GM18507 (cell line): ENCODE results near the gene PEX14.

Experiments used
- DNase-seq: peaks from one replicate; pipeline ENCODE4 v3.0.0; 2011; ENCODE audit warnings: low read depth; ENCODE audit not compliant: insufficient read length; ENCODE audit errors: extremely low spot score
- FAIRE-seq: peaks from 2 replicates; lab custom pipeline; 2011; peaks lifted over from hg19 to GRCh38; lab: Jason Lieb, UNC

The PEX14 gene

DNA sequence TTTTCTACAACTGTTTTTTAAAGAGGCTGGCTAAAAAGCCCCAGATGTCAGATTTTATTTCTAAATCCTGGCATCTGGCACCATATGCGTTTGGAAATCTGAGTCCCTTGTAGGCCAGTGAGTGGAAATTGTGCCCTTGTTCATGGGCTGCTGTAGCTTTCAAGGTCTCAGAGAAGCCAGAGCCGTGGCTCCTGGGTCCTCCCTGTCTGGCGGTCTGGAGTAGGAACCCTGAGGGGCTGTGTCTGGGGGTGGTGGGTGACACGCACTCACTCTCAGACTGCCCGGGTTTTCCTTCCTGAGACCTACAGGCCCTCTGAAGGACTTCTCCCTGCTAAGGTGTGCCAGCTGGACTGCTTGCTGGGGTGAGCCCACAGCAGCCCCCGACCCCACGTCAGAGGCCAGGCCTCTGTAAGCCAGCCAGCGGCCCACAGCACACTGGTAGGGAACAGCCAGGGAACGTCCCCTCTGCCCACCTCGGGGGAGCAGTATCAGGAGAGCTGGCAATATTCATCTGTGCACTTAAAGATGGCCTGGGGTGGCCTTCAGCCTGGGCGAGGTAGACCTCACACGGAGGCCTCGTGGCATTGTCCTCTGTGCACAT is 151.5 kb downstream of the PEX14 start:
- DNase-seq (no peak), FAIRE-seq (no peak)

DNA sequence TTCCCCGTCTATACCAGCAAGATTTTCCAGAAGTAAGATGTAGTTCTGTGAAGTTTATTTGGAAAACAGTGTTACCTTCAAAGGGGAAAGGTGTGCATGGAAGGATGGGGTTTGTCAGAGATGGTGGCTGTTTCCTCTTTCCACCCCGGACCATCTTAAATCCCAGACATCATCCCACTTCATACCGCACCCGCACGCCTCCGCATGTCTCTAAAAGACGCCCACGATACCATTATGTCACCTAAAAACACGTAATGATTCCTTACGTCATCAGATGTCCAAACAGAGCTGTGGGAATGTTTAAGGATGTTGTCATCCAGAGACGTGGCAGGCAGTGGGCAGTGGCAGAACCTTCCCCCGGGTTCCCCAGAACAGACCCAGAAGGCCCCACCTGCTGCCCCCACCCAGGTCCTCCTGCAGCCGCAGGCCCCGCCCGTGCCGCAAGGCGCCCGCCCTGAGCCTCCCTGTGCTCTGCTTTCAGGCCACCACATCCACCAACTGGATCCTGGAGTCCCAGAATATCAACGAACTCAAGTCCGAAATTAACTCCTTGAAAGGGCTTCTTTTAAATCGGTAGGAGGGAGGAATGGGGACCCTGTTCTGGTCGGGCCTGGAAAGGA is 152.2 kb downstream of the PEX14 start:
- FAIRE-seq (no peak), DNase-seq (no peak)

DNA sequence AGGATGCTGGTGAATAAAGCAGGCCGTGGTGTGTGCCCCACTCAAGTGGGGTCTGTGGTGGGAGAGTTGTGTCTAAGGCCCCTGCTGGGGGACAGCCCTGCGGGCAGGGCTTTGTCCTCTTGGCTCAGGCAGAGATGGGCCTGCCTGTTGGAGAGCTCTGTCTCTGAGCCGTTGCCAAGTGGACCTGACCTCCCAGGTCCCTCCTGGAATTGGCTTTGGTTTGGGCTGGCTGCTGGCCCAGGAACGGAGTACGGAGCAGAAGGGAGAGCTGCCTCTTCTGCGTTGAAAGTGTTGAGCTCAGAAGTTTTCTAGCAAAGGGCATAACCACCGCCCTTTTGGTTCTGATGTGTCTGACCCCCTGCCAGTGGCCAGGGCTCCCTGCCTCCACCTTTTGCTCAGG is 153.9 kb downstream of the PEX14 start:
- DNase-seq (no peak), FAIRE-seq (no peak)

DNA sequence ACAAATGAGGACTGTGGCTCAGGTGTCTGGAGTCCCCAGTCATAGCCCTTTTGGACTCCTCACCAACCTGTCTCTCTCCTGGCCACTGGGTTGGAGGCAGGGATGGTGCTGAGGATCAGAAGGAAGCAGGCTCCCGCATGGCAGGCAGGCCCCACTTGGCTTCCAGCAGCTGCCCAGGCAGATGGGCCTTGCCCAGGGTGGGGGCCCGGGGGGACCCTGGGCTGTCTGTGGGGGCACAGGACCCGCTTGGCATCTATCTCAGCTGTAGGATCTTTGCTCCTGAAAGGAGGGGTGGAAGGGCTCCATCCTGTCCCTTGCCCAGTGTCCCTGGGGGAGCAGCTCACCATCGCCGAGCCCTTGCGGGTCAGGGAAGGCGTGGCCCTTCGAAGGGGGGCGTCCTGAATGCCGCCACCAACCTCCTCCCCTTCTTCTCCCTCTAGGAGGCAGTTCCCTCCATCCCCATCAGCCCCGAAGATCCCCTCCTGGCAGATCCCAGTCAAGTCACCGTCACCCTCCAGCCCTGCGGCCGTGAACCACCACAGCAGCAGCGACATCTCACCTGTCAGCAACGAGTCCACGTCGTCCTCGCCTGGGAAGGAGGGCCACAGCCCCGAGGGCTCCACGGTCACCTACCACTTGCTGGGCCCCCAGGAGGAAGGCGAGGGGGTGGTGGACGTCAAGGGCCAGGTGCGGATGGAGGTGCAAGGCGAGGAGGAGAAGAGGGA is 154.5 kb downstream of the PEX14 start:
- FAIRE-seq (no peak), DNase-seq (no peak)

DNA sequence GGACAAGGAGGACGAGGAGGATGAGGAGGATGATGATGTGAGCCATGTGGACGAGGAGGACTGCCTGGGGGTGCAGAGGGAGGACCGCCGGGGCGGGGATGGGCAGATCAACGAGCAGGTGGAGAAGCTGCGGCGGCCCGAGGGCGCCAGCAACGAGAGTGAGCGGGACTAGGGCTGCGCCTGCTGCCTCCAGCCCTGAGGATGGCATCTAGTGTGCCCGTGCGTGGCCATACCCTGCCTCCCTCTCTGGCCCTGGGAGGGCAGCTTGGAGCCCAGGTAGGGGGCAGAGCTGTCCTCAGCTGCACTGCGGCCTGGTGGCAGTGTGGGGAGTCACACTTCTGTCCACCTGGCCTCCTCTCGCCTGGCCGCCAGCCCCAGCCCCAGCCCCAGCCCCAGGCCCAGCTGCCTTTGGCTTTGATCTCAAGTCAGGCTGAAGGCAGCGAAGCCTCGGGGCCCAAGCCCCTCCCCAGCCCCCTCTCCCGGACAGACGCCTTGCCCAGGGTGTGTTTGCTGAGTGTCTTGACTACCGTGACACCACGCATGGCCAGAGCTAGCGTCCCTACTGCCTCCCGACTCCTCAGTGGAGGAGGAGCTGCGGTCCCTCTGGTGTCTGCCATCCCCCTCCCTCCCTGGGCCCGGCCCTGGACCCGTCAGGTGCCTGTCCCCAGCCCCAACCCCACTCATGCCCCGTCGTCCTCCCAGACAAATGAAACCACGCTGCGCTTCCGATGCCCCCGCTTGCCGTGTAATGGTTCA is 155.2 kb downstream of the PEX14 start:
- DNase-seq (no peak), FAIRE-seq (no peak)

DNA sequence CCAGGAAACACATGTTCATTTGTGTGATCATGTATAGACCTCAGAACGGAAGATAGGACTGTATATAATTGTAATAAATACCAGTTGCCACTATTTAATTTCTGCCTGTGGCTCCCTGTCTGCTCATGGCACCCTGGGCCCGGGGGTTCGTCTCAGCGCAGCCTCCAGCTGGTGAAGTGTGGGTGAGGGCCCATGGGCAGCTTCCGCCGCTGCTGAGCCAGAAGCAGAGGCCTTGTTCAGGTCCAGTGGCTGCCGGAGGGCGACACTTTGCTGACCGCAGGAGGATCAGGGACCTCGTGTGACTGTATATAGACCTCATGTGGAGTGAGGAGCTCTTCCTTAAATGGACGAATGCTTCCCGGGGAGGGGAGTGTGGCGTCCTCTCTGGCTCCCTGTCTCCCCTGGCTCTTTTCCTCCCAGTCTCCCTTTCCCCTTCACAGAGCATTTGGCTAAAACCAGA is 155.9 kb downstream of the PEX14 start:
- FAIRE-seq: no peak
- no peak for DNase-seq

DNA sequence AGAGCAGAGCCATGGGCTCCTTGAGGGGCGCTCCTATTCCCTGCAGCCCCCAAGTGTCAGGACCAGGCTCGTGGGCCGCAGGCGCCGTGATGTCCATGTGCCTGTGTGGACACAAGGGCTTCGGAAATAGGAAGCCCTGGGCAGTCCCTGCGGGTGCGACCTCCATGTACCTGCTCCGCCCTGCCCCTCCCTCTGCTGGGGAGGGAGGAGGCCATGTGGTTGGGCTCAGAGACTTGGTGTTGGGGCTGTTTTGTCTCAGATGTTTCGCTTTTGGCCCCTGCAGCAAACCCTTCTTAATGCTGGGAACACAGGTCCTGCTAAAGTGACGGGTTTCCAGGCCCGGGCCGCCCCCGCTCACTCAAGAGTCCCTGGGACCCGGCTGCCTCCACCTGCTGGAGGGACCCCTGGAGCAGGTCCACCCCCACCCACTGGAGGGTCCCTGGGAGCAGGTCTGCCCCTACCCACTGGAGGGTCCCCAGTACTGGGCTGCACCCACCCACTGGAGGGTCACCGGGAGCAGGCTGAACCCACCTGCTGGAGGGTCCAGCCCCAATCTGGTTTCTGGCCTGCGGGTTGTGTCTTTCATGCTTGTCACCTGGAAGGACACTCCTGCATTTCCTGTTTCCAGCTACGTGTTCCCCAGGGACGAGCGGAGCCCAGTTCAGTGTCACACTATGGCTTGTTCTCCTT is 156.5 kb downstream of the PEX14 start:
- FAIRE-seq (no peak), DNase-seq (no peak)

DNA sequence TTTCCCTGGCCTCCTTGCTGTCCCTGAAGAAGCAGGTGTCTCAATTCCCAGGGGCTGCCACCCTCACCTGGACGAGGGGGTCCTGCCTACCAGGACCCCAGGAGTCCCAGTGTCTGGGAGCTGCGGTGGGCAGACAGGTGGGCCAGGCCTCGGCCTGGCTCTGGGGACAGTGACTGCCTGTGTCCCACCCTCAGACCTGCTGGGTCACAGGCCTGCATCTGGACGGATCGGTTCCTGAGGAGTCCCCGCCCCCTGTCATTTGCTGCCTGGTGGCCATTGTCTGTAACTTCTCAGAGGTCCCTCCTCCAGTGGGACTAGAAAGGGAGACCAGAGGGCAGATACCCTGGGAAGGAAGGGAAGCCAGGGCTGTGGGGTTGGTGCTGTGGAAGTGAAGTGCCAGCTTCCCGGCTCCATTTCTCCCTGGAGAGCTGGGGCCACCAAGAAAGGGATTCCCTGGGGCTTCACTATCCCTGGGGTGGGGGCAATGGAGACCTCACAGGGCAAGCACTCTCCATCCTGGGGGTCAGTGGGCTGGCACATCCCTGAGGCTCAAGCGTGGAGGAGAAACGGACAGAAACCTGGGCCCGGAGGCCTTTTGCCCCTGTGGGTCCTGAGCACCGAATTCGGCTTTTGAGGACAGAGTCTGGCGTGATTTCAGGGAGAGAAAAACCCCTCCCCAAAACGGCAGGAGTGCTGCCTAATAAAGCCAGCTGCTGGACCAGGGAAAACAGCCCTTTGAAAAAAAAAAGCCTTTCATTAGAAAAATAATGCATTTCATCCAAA is 157.3 kb downstream of the PEX14 start:
- DNase-seq (no peak), FAIRE-seq (no peak)

DNA sequence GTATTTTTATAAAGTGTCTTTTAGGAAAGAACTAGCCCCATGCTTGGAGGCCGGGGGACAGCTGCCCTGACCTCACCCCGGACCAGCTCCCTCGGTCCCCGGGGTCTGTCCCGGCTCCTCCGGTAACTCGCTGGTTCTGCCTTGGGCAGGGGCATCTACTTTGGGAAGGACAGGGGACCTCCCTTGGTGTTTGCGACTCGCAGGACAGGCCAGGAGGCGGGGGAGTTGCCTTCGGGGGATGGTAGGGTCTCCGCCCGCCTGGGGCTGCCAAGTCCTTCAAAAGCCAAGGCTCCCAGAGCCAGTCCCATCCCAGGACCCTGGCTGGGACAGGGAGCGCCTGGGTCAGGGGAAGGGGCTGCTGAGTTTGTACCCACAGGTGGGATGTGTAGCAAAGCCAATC is 157.9 kb downstream of the PEX14 start:
- FAIRE-seq (no peak), DNase-seq (no peak)

DNA sequence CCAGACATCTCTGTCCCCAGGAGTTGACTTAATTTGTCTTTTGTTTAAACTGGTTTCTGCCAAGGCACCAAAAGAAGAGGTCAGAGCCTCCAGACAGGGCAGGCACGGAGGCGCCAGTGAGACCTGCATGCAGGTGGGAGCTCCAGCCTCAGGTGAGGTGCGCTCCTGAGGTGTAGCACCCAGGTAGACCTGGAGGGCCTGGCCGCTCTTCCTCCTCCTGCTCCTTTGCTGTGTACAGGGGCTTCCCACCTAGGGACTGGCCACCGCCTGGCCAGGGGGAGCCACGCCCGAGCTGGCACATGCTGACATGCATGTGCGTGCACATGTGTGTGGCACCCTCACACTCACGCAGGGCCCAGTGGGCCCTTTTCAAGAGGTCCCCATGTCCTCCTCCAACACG is 158.7 kb downstream of the PEX14 start:
- DNase-seq: no peak
- no peak for FAIRE-seq

DNA sequence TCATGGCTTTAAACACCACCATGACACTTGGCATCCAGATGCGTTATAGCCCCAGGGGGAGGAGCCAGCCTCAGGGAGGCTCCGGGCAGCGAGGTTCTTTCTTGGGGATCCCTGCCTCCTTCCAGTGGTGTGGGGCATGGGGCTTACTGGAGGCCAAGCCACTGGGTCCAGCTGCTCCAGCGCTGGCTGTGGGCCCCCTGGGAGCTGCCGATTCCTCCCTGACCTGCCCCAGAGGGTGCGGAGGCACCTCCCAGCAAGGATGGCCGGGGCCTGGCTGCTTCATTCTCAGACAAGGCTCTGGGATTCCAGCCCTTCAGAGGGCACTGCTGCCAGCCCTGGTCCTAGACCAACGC is 159.3 kb downstream of the PEX14 start:
- no peak for DNase-seq
- FAIRE-seq: no peak

DNA sequence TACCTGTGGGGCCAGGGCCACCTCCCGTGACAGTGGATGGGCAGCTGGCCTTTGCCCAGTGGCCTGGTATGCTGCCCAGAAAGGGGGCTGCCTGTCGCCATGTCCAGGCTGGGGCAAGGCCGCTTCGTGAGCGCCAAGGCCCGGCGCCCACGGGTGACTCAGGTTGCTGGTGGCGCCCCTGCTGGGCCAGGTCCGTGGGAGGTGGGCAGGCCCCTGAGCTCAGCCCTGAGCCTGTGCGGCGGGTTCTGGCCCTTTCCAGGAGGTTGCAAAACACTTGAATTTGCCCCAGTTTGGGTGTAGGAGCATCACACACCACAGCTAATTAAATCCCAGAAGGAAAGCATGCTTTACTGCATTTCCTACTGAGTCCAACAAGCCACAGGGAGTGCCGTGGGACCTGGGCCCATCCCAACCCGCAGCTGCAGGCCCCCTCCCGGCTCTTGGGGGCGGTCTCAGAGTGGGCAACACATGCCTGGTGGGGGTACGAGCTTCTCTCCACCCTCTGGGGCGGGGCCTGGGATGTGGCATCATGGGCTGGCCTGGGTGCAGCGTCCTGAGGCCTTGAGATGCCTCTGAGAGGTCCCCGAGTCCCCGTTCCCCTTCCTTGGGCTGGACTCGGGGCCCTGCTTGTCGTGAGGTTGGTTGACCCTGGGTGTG is 159.8 kb downstream of the PEX14 start:
- FAIRE-seq (no peak), DNase-seq (no peak)

DNA sequence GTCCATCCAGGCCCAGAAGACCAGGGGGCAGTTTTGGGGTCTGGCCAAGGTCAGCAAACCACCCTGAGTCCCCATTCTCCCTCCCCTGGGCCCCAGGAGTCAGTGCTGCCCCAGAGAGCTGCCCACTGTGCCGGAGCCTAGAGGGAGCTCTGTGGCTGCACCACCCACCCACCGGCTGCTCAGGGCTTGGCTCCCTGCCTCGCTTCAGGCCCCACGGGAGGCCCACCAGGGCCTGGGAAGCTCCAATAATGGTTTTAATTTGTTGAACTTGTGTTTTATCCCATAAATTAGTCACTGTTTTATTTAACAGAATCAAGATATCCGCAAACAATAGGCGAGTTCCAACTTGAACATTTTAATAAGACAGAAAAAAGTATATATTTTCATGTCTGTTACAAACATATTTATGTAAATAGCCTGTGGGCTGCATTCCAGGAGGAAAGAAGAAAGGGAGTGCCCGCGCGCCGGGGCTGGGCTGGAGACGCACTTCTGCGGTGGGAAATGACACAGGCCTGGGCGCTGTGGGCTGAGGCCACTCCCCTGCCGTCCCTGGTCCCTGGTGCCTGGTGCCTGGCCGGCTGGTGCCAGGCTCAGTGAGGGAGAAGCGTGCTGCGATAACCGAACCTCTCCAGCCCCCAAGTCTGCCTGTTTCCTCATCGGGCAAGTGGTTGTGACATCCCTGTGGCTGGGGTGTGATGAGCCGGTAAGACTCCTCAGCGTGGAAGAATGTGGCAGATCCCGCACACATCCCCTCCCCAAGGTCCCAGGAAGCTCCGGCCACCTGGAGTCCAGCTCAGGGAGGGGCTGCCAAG is 160.5 kb downstream of the PEX14 start:
- no peak for DNase-seq
- no peak for FAIRE-seq

DNA sequence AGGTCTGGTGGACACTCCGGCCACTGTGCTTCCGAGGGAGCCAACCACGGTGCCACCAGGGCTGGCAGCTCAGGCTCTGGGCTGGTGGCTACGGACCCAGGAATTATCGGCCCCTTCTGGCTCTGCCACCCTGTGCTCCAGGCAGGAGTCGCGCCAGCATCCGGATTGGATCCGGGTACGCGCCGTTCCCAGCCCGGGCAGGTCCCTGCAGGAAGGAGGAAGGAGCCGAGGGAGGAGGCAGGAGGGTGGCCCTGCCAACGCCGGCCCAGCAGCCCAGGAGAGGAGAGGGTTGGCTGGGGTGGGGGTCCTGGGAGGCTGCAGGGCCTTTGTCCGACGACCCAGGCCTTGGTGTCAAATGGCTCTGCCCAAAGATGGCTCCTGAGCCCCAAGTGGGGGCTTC is 161.2 kb downstream of the PEX14 start:
- FAIRE-seq (no peak), DNase-seq (no peak)

DNA sequence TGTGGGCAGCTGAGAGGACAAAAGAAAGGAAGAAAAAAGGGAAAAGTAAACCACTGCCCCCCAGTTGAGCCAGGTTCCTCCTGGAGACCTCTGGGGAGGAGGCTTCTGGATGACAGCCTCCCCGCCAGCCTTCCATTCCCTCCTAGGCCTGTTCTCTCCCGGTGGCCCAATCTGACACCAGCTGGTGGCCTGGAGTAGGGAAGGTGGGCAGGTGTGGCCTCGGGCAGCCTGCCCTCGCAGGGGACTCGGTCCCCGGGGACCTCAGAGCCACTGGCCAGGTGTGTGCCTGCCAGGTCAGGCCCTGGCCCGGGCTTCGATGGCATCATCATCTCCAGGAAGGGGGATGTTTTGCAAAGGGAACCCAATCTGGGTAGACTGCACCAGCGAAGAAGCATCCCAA is 162.7 kb downstream of the PEX14 start:
- no peak for DNase-seq
- no peak for FAIRE-seq

DNA sequence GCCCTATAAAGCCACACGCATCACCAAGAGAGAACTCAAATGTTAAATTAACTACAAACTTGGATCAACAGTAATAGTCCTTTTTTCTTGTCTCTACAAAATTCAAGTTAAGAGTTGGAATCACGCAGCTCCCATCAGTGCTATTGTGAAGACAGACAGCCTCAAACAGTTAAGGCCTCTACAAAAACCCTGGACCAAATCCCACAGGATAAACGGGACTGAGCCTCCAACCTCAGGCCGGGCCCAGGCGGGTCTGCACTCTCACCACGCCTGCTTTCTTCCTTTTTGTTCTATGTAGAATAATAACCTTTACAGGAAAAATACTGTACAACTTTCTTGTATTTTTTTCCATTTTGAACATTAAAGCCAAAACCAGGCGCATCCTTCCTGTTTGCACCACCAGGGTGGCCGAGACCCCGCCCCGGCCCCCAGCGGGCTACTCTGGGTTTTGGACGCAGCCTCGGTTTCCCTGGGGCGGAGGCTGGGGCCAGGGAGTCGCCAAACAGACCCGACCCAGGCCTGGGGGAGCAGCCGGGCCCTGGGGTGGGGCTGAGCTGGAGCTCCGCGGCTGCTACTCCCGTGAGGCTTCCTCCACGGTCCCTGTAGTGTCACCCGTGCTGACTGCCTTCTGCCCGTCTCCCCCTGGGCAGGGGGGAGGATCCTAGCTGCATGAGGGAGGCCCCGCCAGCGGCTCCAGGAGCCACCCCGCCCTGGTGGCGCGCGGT is 163.2 kb downstream of the PEX14 start:
- no peak for FAIRE-seq
- no peak for DNase-seq

DNA sequence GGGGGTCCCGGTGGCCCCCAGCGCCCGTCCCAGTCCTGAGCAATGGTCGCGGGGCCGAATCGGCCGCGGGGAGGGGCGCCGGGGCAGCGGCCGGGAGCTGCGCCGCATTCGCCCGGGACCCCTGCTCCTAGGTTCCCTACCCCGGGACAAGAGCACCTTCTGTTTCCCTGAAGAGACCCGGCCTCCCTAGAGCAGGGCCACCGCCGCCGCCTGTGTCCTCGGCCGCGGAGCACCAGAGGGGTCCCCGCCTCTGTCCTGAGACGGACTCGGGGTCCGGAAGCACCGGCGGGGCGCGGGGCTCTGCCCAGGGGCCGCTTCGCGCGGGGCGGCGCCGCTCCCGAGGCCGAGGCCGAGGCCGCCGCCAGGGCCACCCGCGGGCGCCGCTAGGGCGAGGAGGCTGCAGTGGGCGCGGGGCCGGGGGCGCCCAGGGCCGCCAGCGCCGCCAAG is 163.8 kb downstream of the PEX14 start:
- no peak for FAIRE-seq

More for the DNA sequence above, 163.8 kb downstream of the PEX14 start:
- no peak for DNase-seq
